GM18508 (cell line): ENCODE data around the gene PIAS1.

Source experiments
- ATAC-seq: cut with Tn5 transposase; IDR thresholded peaks from one replicate; pipeline ENCODE4 v1.9.1; 2021; ENCODE audit warnings: moderate number of reproducible peaks; ENCODE audit not compliant: insufficient read depth, unreplicated experiment

PIAS1 gene

DNA sequence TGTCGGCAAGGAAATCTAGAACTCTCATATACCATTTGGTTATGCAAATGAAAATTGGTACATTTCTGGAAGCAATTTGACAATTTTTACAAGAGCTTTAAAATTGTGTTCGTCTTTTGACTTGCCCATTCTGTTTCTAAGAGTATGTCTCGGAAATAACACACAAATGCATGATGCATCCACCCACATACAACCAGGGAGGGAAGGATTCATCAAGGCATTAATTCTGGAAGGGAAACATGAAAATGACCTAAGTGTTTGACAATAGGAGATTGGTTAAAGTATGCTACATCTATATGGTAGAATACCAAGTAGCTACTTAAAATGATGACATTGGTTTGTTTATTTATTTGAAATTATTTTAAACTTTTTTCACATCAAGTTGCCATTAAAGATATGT lies 58.6 kb downstream of the PIAS1 start:
- no peak for ATAC-seq

DNA sequence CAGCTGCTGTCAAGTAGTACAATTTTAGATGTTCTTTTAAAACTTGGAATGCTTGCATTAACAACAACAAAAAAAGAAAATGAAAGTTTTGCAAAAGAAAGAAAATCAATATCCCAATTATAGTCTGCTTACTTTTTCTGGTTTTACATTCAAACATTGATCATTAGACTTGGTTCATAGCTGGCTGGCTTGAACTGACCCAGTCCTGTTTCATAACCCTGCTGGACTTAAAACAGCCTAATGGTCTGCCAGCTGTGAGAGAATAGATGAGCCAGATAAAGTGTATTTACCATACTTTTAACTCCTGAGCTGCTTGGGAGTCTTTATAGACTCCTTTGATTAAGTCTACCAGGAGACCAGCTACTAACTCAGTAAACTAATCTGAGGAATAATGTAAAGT lies 59.2 kb downstream of the PIAS1 start:
- no peak for ATAC-seq

DNA sequence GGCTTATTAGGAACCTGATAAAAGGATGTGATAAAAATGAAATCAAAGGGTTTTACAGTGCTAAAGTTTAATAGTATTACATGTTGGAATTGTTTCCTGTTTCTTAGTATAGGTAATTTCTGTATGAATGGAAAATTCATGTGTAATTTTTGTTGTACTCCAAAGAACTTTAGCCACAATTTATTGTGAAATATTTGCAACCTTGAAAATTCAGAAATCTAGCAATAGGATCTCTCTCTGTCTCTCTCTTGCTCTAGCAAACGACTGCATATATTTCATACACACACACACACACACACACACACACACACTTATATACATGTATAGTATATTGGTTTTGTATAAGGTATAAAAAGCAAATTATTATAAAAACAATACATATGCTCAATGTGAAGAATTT lies 59.6 kb downstream of the PIAS1 start:
- no peak for ATAC-seq

DNA sequence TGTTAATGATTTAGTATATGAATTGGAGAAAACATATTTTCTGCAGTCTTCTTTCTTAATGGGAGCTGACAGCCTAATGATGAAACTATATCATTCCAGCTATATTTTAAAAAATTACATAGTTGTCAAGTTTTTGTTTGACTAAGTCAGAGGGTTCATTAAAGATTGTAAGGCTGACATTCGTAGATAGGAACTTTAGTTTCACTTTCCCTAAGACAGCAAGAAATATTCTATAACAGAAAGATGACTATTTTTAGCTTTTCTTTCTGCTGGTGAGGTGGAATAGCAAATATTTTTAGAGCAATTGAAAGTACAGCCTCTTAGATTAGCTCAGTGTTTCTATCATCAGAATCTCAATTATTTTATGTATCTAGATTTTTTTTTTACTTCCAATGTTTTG lies 60.2 kb downstream of the PIAS1 start:
- ATAC-seq = no peak

DNA sequence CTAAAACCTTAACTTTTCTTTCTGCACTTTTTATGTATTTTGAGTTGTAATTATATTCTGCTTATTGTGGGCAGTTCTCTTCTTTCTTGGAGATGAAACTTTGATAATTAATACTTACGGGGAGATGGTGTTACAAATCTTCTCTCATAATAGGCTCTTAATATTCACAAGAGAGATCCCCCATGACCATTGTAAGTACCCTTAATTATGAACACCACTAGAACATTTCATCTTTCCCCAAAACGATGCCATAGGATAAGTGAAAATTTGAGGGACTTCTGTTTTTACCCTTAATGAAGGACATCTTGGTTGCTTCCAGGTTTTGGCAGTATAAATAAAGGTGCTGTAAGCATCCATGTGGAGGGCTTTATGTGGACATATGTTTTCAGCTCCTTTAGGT lies 60.7 kb downstream of the PIAS1 start:
- ATAC-seq = no peak

DNA sequence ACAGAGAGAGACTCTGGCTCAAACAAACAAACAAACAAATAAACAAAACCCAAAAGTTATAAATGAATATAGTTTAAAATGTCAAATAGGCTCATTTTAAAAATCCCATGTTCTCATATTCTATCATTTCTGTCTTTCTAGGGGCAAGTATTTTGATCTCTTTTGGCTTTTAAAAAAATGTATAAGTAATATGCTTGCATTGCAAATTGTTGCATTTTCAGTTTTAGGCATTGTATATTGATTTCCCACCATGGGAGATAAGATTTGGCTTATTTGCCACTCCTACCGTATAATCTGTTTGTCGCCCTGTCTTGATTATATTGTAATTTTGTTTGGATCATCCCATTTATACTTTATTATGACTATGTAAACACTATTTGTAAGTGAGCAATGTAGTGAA lies 70.6 kb downstream of the PIAS1 start:
- no peak for ATAC-seq

DNA sequence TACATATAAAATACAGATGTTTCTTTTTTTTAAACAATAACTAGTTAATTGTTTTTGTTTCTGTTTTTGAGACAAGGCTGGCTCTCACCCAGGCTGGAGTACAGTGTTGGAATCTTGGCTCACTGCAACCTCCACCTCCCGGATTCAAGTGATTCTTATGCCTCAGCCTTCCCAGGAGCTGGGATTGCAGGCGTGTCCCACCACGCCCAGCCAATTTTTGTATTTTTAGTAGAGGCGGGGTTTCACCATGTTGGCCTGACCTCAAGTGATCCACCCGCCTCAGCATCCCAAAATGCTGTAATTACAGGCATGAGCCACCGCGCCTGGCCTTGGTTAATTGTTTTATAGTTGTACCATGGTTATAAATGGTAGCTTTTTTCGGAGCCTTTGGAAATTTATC lies 72.3 kb downstream of the PIAS1 start:
- ATAC-seq = no peak

DNA sequence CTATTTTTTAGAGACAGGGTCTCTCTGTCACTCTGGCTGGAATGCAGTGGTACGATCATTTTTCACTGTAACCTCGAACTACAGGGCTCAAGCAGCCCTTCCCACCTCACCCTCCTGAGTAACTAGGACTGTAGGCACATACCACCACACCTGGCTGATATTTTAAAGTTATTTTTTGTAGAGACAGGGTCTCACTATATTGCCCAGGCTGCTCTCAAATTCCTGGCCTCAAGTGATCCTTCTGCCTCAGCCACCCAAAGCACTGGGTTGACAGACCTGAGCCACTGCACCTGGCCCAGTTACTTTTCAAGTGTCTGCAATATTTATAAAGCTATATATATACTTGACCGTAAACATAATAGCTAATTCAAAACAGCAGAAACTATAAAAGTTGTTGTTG lies 75.0 kb downstream of the PIAS1 start:
- ATAC-seq = no peak

DNA sequence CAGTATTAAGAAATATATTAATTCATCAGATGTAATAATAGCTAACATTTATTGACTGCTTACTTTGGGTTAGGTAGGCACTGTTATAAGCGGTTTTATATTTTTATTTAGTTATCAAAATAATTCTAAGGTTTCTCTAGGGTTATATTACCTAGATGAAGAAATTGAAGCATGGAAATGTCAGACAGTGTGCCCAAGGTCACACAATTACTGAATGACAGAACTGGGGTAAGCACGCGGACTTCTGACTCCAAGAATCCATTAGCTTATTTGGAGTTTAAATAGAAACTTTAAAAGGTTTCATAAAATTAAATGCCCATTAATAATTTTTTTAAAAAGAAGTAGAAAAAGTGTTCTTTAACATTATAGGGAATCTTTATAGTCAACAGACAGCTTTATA lies 76.7 kb downstream of the PIAS1 start:
- no peak for ATAC-seq

DNA sequence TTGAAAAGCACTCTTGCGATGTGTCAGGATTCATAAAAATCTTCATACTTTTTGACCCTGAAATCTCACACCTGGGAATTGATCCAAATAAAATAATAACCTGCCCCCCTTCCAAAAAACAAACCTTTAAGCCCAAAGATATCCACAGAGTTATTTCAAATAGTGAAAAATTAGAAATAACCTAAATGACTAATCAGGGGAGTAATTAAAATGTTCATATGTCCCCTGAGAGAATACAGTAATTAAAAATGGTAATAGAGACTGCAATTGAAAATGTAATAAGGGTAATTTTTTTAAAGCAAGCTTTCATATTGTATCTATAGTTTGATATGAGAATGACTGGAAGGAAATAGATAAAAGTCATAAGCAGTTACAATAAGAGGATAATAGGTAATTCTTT lies 83.0 kb downstream of the PIAS1 start:
- no peak for ATAC-seq

DNA sequence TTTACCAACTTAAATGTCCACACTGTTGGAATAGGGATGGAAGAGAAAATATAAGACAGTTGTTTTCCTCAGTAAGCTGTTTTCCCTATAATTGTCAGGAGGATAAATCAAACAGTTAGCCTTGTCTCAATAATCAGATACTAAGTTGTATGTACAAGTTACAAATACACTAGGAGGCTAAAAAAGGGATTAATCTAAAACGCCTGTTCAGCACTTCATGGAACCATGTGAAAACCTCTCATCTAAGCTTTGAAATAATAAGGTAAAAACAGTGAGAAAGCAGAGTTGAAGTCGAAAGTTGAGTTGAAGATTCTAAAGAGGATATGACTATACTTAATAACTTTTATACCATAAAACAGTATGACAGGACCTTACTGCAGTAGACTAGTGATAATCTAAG lies 89.0 kb downstream of the PIAS1 start:
- no peak for ATAC-seq

DNA sequence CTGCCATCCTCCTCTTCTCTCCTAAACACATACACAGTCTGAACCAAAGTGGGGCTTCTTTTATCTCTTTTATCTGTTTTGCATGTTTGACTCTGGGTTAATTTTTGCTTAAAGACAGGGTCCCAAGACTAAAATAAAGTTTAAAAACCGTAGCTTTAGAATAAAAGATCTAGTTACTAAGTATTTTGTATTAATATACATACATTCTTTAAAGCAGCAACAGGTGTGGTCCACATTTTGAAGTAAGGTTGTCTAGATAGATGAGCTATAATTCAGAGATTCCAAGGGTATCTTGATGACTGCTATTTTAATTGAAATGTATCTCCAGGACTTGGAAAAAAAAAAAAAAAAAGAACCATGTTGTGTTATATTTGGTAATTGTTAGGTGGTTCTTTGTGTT lies 89.7 kb downstream of the PIAS1 start:
- ATAC-seq = no peak

DNA sequence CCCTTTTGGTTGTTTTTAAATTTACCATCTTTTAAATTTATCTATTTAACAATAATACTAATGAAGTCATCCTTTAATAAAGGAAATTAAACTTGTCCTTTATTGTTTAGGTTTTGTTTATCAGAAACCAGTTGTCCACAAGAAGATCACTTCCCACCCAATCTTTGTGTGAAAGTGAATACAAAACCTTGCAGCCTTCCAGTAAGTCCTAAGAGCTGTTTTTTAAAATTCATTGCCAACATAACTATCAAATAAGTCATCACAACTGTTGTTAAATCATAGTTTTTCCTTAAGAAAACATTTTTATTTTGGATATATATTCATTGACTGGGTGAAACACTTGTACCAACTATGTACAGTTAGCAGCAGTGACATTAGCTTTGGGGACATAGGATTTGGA lies 91.6 kb downstream of the PIAS1 start:
- no peak for ATAC-seq

DNA sequence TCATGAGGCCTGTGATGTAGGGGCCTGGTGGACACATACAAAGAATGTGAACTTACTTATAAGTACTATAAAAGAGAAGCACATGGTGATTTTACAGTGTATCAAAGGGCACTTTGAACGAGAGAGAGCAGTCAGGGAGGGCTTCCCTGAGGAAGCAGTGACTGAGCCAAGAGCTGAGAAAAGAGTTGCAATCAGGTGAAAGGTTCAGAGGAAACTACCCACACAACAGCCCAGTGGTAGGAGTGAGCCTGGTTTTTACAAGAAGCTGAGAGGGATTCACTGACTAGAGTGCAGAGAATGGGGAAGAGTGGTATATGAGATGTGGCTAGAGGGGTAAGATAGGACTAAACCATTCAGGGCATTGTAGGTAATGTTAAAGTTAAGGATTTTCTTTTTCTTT lies 93.9 kb downstream of the PIAS1 start:
- no peak for ATAC-seq

DNA sequence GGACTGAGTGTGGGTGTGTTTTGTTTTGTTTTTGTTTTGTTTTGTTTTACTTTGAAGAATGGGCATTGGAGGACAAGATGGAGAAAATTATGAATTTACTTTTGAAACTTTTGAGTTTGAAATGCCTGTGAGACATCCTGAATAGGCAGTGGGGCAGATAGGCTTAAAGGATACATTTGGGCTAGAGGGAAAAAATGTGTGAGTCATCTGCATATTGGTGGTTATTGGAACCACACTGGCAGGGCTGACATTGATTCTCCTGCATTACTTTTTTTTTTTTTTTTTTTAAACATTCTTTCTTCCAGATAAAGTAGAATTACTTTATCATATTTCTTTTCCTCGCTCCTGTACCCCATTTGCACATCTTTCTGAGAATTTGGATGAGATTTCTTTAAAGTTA lies 94.9 kb downstream of the PIAS1 start:
- ATAC-seq = no peak

DNA sequence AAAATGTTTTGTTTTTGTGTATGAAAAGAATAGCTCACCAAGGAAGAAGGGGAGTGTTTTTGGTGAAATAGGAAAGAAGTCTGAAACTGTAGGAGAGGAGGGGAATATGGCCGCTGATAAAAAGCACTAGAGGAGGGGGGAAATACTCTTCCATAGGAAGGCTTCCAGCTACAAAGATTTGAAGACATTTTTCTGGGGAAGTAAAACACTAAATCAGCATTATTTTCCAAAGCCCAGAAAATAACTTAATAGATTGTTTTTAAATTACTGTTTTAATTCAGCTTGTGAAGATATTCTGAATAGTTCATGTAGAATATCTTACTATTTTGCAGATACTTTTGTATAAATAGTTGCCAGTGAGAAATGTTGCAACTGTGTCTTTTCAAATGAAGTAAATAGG lies 96.1 kb downstream of the PIAS1 start:
- no peak for ATAC-seq

DNA sequence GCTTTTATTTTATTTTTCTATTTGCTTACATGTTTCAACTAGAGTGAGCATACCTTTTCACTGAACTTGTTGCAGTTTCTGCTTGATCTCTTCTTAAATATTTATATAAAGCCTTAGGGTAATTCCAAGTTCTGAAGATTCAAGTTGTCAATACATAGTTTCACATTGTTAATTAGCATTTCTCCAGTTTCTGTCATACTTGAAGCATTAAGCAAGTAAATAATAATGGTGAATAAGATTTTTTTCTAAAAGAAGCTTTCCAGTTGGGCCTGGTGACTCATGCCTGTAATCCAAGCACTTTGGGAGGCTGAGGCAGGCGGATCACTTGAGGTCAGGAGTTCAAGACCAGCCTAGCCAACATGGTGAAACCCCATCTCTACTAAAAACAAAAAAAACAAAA lies 97.2 kb downstream of the PIAS1 start:
- ATAC-seq = no peak

DNA sequence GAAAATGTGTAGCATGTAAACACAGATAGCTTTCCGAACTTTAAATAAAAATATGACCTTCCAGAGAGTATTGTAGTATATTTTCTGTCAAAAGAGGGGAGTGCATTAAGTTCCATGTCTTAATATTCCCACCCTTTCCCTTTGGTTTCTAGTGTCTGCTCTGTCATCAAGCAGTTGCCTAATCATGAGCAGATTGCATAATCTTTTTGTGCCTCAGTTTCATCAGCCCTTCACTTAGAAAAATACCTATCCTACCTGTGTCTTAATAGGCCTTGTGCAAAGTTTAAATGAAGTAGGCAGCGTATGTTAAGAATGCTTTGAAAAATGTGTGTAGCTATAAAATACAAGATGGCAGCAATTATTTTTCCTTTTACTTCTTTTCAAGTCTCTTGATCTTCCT lies 98.2 kb downstream of the PIAS1 start:
- ATAC-seq = no peak

DNA sequence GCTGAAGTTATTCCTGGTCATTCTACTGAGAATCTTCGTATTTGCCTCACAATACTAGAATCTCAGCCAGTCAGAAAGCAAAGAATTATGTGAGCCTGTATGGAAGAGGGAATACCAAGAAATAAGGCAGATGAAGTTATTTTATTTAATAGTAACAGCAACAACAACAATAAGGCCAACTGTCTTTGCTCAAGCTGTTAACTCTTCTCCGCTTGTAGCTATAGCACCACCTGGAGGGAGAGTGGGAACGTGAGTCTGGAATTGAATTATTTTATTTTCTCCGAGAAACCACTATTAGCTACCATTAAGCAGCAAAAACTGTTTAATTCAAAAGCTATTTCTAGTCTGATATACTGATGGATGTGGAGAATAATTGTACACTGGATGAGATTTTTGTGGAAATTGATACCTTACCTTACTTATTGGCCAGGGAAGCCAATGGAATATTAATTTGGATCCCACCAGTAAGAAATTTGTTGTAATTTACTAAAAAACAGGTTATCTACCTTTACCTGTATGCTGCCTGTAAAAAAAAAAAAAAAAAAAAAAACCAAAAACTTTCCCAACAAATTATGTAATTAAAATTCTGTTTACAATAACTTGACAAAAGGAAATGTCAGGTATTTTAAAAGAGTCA lies 100.9 kb downstream of the PIAS1 start:
- no peak for ATAC-seq

DNA sequence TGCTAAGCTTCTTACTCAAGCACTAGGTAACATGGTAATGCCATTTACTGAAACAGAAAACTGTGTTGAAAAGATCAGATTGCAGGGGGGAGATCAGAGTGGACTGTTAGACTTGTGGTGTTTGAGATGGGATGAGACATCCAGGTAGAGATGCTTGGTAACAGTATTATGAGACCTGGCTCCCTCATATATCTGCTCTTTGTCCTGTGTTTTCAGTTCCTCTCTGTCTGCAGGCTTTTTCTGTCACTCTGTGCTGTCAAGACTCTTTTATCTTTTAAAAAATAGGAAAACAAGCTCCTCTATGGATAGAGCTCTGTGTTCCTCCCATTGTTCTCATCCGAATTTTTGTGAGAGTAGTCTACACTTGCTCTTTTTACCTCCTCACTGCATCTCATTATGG lies 103.0 kb downstream of the PIAS1 start:
- no peak for ATAC-seq

DNA sequence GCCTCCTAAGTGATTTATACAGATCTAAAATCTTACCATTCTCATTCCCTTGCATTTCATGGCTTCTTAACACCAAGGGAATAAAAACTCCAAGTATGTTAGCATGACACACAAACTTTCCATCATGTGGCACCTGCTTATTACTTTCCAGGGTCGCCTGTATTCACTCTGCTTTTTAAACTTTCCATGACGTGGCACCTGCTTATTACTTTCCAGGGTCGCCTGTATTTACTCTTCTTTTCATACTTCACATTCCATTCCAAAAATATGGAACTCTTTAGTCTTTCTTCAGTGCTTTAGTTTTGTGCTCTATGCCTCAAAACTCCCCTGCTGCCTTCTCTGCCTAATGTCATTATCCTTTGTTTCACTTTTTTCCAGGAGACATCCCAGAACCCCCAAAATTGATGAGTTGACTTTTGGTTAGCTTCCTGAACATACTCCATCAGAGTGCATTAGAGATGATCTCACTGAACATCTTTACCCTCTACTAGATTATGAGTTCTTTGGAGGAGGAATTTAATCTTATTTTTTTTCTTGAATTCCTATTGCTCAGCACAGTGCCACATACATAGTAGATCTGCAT lies 104.0 kb downstream of the PIAS1 start:
- ATAC-seq = no peak

DNA sequence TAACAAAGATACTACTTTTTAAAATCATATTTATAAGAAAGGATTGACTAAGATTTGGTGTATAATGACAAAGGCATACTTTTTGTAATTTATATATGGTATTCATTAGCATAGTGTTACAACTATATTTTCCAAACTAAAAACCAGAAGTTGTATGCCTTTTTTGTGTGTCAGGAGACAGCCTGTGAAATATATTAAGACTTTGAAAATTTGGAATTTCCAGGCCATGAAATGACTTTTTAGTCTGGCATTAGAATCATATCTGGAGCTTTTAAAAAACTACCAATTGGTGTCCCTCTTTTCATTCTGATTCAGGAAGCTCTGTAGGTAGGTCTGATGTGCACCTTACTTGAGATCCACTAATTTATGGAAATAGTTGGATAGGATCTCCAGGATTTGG lies 109.1 kb downstream of the PIAS1 start:
- ATAC-seq = no peak

DNA sequence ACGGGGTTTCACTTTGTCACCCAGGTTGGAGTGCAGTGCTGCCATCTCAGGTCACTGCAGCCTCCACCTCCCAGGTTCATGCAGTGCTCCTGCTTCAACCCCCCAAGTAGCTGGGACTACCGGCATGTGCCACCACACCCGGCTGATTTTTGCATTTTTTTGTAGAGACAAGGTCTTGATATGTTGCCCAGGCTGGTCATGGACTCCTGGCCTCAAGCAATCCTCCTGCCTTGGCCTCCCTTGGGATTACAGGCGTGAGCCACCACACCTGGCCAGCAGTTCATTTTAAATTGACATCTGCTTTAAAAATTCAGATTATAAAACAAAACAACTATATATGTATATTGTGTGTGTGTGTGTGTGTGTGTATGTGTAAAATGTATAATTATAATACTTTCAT lies 112.7 kb downstream of the PIAS1 start:
- no peak for ATAC-seq
